Sciatic nerve (tissue), 2 donors: Measurements from ENCODE around the gene FBXO47. TPM values are rescaled to one million over a fixed set of nuclear protein-coding genes. Genes with fewer than 3 reads are reported as not detected.
"Not testable (repeated sequence)": the region's sequence is repeated elsewhere in the genome, so short reads cannot be mapped to it uniquely, and the experiment has no call there.

Experiments used
- ATAC-seq: fragments of 200-7000 bp; cut with Tn5 transposase; one replicate; pipeline ENCODE4 v1.9.1; 2020; ENCODE audit warnings: mild to moderate bottlenecking, moderate library complexity
- DNase-seq: peaks from one replicate; pipeline ENCODE4 v3.0.0-alpha.2; 2020; ENCODE audit warnings: low spot score
- intact Hi-C: fragments of 100-400 bp; cut with DNase I; formaldehyde crosslinking; loops from one replicate; pipeline ENCODE4 v1.14.2; 2022
- total RNA-seq: library from RNA; stranded (reverse); fragmentation: NEBNext Ultra II Directional; extraction: Animal tissue kit (Norgen Biotek cat#: 25700); gene quantifications from one replicate; pipeline ENCODE4 v1.2.1, GENCODE V29; 2021
- donor health status: DM: no; HTN: no; CAD: no.
- donor health status: DM: no; HTN: no; CAD: no.

FBXO47 gene
- total RNA-seq, 1 donor from 2014 or later, result not detected

DNA sequence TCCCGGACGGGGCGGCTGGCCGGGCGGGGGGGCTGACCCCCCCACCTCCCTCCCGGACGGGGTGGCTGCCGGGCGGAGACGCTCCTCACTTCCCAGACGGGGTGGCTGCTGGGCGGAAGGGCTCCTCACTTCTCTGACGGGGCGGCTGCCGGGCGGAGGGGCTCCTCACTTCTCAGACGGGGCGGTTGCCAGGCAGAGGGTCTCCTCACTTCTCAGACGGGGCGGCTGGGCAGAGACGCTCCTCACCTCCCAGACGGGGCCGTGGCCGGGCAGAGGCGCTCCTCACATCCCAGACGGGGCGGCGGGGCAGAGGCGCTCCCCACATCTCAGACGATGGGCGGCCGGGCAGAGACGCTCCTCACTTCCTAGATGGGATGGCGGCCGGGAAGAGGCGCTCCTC, 36.4 kb downstream of the FBXO47 start:
- DNase-seq, intact Hi-C loops, ATAC-seq: not testable (repeated sequence)

DNA sequence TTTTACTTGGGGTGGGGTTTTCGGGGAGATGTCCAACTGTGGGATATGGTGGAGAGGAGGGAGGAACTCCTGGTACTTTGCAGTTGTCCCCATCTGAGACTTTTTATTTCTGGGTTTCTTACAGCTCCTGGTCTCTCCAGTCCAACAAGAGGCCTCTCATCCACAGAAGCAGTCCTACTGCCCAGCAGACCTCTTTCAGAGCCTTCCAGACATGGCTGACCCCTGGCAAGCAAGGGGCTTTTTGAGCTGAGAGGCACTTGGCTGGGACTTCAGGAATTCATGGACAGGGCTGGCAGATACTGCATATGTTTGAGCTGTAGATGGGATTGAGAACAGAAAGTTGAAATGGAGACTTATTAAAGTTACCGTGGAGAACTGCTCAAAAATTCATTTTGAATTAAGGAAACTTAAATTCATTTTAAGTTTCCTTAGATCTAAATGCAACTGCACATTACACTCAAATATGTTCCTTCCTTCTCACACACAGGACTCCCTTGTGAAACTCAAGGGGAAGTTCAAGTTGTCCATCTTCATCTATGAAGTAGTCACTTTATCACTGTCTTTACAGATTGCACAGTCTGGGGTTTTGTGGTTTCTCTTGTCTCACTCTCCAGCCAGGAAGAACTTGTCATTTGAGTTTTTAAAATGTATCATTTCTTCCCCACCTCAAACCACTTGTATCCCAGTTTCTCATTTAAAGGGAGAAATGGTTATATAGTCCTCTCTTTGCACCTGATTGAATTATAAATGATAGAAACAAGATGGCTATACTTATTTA, 40.7 kb downstream of the FBXO47 start:
- DNase-seq, result peak; percentile 44
- no peak for ATAC-seq
- intact Hi-C loops, result no loop called here

DNA sequence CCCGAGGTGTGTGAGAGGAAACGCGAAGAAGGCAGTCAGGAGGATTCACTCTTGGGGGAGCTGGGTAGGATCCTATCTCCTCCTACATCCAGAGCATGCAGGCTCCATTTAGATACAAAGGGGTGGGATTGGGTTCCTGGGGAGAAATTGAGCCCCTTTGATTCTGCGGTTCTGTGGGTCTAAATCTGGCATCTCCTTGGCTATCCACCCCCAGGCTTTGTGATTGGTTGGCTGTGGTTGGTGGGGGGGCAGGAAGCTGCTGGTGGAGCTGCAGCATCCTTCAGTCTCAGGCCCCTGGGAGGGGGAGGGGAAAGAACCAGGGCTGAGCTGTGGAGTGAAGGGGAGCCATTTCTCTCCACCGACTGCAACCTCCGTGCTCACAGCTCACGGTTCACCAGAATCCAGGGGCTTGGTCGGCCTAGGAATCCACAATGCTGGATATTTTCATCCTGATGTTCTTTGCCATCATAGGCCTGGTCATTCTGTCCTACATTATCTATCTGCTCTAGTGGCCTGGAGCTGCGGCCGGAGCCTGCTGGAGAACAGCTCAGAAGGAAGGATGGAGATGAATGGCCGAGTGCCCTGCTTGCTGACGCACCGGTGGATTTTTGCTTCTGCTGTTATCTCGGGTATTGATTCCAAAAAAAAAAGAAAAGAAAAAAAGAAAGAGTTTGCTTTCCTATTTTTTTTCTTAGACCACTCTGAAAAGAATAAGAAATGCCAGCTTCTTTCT, 41.8 kb downstream of the FBXO47 start, which contains the start of gene LASP1NB:
TSS of gene LASP1NB (plus strand) at position 352 of the 733 bp plus-strand sequence.
- peak; percentile 62 for DNase-seq
- peak; percentile 77 for ATAC-seq

DNA sequence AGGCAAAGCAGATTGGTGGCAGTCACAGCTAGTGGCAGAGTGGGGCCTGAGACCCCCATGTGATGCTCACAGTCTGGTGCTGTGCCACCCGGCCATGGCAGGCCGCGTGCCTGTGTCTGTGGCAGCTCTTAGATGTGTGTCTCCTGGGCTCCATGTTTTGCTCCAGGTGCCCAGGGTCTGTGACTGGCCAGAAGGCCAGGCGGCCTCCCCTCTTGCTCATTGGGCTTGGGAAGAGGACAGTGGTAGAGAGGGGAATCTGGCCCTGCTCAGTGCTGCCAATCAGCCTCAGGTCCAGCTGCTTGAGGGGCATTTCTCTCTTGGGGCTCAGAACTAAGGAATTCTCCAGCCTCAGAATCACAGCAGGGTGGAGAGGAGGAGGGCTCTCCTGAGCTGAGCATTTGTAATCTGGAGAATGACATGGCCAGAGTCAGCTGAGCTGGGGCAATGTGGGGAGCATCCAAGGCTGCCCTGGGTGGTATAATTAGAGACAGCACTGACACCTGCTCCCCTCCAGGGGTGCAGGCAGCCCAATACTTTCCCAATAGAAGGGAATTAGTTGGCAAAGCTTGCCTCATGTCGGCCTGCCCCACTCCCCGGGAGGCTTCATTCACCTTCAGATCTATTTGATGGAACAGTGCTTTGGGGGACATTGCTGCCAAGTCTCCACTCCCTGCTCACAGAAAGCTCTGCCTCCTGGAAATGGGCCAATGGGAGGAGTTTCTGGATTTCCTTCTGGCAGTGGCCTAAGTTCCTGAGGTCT, 44.5 kb downstream of the FBXO47 start:
- DNase-seq (peak; percentile 85), ATAC-seq (peak; percentile 62)
- intact Hi-C loops, result no loop called here

More for the DNA sequence above, 41.8 kb downstream of the FBXO47 start, which contains the start of gene LASP1NB:
- intact Hi-C loops, result no loop called here

- intact Hi-C loops, result no loop called here
- ATAC-seq (no peak), DNase-seq (peak; percentile 48)
Measured at GRCh38 chr17:38921756-38922411, 45.3 kb downstream of the FBXO47 start.

GRCh38 chr17:38920374-38921291, 46.6 kb downstream of the FBXO47 start:
- ATAC-seq, result peak; percentile 2
- intact Hi-C loops, result no loop called here
- DNase-seq, result peak; percentile 31

DNA sequence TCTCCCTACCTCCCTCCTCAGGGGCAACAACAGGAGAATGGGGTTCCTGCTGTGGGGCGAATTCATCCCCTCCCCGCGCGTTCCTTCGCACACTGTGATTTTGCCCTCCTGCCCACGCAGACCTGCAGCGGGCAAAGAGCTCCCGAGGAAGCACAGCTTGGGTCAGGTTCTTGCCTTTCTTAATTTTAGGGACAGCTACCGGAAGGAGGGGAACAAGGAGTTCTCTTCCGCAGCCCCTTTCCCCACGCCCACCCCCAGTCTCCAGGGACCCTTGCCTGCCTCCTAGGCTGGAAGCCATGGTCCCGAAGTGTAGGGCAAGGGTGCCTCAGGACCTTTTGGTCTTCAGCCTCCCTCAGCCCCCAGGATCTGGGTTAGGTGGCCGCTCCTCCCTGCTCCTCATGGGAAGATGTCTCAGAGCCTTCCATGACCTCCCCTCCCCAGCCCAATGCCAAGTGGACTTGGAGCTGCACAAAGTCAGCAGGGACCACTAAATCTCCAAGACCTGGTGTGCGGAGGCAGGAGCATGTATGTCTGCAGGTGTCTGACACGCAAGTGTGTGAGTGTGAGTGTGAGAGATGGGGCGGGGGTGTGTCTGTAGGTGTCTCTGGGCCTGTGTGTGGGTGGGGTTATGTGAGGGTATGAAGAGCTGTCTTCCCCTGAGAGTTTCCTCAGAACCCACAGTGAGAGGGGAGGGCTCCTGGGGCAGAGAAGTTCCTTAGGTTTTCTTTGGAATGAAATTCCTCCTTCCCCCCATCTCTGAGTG, 47.7 kb downstream of the FBXO47 start:
- intact Hi-C loops, result no loop called here
- peak; percentile 51 for DNase-seq
- no peak for ATAC-seq

DNA sequence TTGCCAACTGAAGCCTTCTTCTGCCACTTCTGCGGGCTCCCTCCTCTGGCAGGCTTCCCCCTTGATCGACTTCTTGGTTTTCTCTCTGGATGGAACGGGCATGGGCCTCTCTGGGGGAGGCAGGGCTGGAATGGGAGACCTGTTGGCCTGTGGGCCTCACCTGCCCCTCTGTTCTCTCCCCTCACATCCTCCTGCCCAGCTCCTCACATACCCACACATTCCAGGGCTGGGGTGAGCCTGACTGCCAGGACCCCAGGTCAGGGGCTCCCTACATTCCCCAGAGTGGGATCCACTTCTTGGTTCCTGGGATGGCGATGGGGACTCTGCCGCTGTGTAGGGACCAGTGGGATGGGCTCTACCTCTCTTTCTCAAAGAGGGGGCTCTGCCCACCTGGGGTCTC, 48.3 kb downstream of the FBXO47 start:
- DNase-seq (no peak), ATAC-seq (no peak)
- intact Hi-C loops, result no loop called here

DNA sequence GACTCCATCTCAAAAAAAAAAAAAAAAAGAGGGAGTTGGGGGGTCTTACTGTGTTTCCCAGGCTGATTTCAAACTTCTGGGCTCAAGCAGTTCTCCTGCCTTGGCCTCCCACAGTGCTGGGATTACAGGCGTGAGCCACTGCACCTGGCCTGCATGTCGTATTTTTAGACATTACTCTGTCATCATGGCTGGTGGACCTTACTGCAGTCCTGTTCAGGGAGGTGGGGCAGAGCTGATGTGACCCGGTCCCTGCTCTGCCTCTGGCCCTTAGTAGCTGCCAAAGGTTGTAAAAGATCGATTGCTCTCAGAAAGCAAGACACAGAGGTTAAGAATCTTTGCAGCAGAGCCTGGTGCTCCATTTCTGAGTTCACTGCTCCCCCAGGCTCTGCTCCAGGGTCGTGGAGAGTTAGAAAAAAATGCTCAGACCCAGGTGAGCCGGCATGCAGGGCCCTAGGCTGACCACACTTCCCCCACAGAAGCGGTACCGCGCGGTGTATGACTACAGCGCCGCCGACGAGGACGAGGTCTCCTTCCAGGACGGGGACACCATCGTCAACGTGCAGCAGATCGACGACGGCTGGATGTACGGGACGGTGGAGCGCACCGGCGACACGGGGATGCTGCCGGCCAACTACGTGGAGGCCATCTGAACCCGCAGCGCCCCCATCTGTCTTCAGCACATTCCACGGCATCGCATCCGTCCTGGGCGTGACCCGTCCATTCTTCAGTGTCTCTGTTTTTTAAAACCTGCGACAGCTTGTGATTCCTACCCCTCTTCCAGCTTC, 48.9 kb downstream of the FBXO47 start:
- ATAC-seq, result no peak
- DNase-seq, result peak; percentile 57
- intact Hi-C loops, result no loop called here

- peak; percentile 8 for DNase-seq
- intact Hi-C loops, result no loop called here
Measured at GRCh38 chr17:38917259-38917658, 49.9 kb downstream of the FBXO47 start.

GRCh38 chr17:38916771-38917170, 50.4 kb downstream of the FBXO47 start:
- DNase-seq, result peak; percentile 22
- ATAC-seq, result no peak
- intact Hi-C loops, result no loop called here

More at GRCh38 chr17:38917259-38917658, 49.9 kb downstream of the FBXO47 start:
- no peak for ATAC-seq

GRCh38 chr17:38915639-38915995, 51.6 kb downstream of the FBXO47 start:
- intact Hi-C loops, result no loop called here
- DNase-seq (peak; percentile 31), ATAC-seq (no peak)

- DNase-seq (peak; percentile 51), ATAC-seq (no peak)
- intact Hi-C loops, result no loop called here
Measured at GRCh38 chr17:38914741-38915638, 52.2 kb downstream of the FBXO47 start.

DNA sequence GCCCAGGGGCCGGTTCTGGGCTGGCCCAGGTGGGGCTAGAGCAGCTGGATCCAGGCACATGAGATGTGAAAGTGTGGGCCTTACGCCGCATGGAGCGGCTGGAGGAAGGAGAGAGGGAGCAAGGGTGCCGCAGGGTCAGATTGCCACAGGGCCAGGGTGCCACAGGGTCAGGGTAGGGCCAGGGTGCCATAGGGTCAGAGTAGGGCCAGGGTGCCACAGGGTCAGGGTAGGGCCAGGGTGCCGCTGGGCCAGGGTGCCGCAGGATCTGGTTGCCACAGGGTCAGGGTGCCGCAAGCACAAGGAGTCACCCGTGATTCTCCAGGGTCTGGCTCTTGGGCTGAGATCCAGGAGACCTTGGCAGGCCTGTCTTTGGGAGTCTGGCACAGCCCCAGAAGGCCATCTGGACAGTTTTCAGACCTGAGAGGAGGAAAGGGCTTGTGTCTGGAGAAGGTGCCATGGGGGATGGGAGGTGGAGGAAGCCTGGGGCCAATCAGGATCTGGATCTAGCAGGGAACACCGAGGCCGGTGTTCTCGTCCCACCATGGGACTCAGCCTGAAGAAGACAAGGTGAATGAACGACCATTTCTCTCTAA, 54.9 kb downstream of the FBXO47 start:
- ATAC-seq (peak; percentile 63), DNase-seq (peak; percentile 58)
- intact Hi-C loops, result no loop called here

DNA sequence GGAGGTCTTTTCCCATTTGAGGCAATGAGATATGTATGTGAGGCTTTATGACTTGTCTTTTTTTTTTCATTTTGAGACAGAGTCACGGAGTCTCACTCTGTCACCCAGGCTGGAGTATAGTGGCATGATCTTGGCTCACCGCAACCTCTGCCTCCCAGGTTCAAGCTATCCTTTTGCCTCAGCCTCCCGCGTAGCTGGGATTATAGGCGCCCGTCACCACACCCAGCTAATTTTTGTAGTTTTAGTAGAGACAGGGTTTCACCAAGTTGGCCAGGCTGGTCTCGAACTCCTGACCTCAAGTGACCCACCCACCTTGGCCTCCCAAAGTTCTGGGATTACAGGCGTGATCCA, 55.5 kb downstream of the FBXO47 start:
- intact Hi-C loops, ATAC-seq: not testable (repeated sequence)
- DNase-seq, result peak; percentile 46
